HG03520 (cell line): ENCODE measurements around the gene HOMER3.
"Not testable (repeated sequence)": the region's sequence is repeated elsewhere in the genome, so short reads cannot be mapped to it uniquely, and the experiment has no call there.

ENCODE experiments used
- ATAC-seq: cut with Tn5 transposase; IDR thresholded peaks from one replicate; pipeline ENCODE4 v1.9.1; 2021; ENCODE audit warnings: mild to moderate bottlenecking, moderate library complexity; ENCODE audit not compliant: unreplicated experiment

HOMER3 gene

GRCh38 chr19:18928018-18928805, 12.8 kb downstream of the HOMER3 start:
- ATAC-seq = no peak

- ATAC-seq = no peak
These were observed 16.3 kb downstream of the HOMER3 start for GRCh38 chr19:18924684-18925213.

GRCh38 chr19:18922228-18922985, 18.6 kb downstream of the HOMER3 start:
- ATAC-seq = no peak

GRCh38 chr19:18921593-18921992, 19.4 kb downstream of the HOMER3 start:
- ATAC-seq = no peak

GRCh38 chr19:18920400-18920799, 20.6 kb downstream of the HOMER3 start:
- ATAC-seq = no peak

GRCh38 chr19:18919900-18920214, 21.2 kb downstream of the HOMER3 start:
- no peak for ATAC-seq

- ATAC-seq = peak; percentile 92
These were observed 21.7 kb downstream of the HOMER3 start, which contains the start of the genes COPE and DDX49 for GRCh38 chr19:18919086-18919899. Gene COPE, minus strand, starts transcription at chr19:18919387. Its CDS starts 39 bp downstream, at chr19:18919348. Gene DDX49, plus strand, starts transcription at chr19:18919715. Its CDS starts 27 bp downstream, at chr19:18919742.

GRCh38 chr19:18917593-18917992, 23.4 kb downstream of the HOMER3 start:
- not testable (repeated sequence) for ATAC-seq

- no peak for ATAC-seq
These were observed 25.4 kb downstream of the HOMER3 start for GRCh38 chr19:18915639-18916038.

- ATAC-seq = no peak
These were observed 27.6 kb downstream of the HOMER3 start for GRCh38 chr19:18913466-18913865.

- ATAC-seq = no peak
These were observed 28.1 kb downstream of the HOMER3 start for GRCh38 chr19:18912933-18913332.

- ATAC-seq = no peak
These were observed 30.1 kb downstream of the HOMER3 start for GRCh38 chr19:18910801-18911436.

GRCh38 chr19:18910010-18910409, 31.0 kb downstream of the HOMER3 start:
- ATAC-seq = no peak

- ATAC-seq = no peak
These were observed 31.9 kb downstream of the HOMER3 start for GRCh38 chr19:18908917-18909619.

- ATAC-seq = no peak
These were observed 34.2 kb downstream of the HOMER3 start for GRCh38 chr19:18906605-18907519.

- no peak for ATAC-seq
These were observed 35.3 kb downstream of the HOMER3 start for GRCh38 chr19:18905513-18906236.

GRCh38 chr19:18905058-18905456, 36.0 kb downstream of the HOMER3 start:
- ATAC-seq = no peak

- no peak for ATAC-seq
These were observed 36.5 kb downstream of the HOMER3 start for GRCh38 chr19:18904334-18905057.
